ENCODE measurements around the gene EMILIN3.

EMILIN3 gene

DNA sequence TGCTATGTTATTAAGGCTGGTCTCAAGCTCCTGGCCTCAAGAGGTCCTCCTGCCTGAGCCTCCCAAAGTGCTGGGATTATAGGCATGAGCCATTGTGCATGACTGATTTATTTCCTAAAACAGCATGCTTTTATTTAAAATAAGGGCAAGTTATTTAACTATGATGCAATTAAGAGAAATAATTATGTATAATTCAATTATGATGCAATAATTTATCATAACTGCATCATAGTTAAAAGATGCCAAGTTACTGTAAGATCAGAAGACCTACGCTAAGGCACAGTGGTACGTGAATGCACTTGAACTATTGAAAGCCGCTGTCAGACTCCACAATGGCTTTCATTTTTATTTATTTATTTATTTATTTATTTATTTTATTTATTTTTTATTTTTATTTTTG is 24.3 kb upstream of the EMILIN3 start:
- DNase-seq, result no peak

DNA sequence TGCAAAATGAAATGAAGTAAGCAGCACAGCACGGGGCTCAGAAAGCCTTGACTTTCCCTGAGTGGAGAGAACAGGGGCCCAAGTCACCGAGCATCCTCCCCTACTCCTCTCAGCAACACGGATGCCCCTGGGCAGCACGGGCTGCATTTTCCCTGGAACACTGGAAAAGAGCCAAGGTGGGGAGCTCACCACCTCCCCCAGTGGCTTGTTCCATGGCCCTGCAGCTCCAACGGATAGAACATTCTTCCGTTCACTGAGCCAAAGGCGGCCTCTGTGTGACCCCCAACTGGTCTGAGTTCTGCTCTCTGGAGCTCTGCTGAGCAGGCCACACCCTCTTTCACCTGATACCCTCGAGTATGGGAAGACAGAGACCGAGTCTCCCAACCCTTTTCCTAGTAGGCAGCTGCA is 20.8 kb upstream of the EMILIN3 start:
- DNase-seq, result no peak

DNA sequence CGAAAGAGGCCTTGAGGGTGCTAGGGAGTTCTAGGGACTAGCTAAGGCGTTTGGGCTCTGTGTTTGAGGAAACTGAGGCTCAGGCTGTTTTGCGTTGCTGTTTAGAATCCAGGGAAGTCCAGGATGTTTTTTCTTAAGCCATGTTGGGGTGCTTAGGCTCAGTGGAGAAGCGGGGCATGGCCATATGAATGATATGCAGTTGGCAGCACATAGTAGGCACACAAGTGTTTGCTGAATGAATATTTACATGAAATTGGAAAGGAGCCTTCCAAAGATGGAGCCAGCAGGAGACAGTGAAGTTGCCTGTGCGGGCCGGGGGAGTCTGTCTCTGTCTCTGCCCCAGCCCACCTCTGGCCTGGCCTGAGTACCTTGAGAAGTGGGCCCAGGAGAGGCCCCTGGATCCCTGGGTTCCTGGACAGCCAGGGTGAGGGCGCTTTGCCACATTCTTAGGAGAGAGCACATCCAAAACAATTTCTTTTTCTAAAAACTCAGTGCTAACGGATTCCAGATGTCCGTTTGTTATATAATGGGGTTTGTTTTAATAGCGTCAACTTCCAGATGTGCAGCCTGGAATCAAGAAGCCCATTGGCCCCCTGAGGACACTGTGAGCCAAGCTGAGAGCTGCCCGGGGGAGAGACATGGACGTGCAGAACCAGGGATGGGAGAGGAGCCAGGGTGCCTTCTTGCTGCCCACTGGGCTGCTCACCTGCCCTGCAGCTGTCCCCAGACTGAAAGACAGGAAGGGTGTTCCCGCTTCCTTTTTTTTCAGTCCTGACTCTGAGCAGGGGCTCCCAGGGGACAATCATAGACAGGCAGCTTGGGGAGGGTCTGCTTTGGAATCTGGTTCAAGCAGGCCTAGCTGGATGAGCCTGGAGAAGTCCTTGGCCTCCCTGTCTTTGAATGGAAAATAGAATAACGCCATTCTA is 20.1 kb upstream of the EMILIN3 start:
- no peak for DNase-seq

DNA sequence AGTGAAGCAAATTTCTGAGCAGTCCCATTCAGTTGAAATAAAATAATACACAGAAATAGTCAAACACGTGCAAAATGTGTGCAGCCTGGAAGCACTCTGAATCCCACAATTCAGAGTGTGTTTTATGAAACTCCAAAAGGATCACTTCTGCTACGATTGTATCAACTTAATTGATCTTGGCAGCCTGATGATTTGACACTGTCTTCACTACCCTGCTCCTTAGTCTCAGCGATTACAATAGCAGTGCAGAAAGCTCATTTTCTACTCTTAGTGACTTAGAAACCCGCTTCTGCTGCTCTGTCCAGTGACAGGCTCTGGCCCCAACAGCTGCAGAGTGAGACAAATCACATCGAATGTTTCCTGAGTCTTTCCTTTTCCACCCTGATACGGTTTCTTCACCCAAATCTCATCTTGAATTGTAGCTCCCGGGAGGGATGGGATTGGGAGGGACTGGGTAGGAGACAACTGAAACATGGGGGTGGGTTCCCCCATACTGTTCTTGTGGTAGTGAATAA is 16.2 kb upstream of the EMILIN3 start:
- DNase-seq, result no peak

DNA sequence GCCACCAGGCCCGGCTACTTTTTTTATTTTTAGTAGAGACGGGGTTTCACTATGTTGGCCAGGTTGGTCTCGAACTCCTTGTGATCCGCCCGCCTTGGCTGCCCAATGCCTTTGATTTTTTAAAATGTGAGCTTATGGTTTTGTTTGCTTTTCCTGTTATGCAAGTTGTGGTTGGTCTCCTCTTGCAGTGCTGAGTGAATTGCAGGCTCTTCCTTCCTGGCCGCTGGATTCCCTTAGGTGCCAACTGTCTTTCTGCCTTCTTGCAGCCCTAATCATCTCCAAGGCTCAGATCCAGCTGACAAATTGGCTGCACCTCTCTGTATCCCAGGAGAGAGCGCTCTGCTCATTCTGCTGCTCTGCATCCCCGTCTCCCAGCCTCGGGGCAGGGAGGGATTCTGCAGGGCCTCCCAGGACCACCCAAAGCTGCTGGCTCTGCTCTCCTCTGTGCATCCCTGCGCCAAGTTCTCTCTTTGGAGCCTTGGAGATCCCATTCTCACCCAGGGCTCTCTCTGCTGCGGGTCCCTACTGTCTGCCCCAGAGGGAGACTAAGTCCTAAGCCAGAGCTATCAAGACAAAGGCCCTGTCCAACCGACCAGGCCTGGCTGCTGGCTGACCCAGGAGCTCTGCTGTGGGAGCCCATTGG is 14.1 kb upstream of the EMILIN3 start:
- DNase-seq, result no peak

DNA sequence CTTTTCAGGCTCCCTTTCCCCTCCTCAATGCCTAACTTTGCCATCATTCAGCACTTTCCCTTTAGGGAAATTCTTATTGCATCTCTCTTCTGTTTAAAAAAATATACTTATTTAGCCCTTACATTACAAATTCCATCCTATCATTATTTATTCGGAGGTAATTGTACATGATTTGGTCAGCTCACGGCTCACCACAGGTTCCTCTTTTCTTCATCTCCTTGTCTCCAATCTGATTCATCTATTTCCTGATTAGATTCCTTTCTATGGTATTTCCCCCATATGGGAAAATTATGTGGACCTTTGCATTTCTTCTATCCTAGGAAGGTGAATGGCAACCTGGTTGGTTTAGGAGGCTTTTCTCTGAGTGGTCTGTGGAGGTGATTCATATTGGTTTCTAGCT is 12.9 kb upstream of the EMILIN3 start:
- no peak for DNase-seq

DNA sequence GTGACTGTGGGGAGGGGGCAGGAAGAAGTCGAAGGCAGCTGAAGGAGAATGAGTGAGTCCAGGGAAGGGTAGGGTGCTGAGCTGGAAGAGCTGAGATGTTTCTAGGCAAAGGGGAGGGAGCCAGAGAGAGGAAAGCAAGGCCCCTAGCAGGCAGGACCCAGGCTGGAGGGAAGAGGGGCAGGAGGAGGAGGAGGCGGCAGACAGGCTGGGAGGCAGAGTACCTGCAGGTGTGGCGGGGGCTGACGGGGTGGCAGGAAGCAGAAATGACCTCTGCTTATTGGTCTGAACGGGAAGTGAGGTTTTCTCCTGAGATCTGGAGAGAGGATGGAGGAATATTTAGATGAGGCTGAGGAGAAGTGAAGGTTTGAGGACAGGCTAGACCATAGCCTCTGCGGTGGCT is 10.7 kb upstream of the EMILIN3 start:
- DNase-seq, result no peak

DNA sequence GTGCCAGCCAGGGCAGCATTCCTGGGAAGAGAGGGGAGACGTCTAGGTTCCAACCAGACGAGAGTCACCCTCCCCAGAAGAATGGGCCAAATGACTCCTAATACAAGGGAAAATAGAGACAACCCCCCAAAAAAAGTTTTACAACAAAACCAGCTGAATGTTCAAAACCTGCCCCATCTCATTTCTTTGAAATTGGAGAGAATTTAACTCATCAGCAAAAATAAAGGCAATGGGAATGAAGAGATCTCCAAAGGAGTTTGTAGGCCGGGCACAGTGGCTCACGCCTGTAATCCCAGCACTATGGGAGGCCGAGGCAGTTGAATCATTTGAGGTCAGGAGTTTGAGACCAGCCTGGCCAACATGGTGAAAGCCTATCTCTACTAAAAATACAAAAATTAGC is 9.7 kb upstream of the EMILIN3 start:
- no peak for DNase-seq

DNA sequence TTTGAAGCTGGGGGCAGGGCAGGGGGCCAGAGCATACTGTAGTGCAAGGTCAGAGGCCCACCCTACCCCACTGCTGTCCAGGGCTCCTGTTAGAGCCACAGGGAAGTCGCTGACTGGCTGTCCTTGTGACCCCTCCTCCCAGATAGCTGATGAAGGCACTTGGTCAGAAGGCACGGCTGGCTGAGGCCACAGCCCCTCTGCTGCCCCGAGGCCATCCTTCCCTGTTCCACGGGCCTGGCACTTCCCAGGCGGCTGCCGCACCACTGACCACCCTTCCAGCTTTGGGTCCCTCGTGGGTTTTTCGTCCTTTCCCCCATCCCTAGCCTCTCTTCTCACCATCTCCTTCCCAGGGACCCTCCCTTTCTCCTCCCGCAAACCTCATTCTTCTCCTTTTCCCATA is 9.2 kb upstream of the EMILIN3 start:
- no peak for DNase-seq

DNA sequence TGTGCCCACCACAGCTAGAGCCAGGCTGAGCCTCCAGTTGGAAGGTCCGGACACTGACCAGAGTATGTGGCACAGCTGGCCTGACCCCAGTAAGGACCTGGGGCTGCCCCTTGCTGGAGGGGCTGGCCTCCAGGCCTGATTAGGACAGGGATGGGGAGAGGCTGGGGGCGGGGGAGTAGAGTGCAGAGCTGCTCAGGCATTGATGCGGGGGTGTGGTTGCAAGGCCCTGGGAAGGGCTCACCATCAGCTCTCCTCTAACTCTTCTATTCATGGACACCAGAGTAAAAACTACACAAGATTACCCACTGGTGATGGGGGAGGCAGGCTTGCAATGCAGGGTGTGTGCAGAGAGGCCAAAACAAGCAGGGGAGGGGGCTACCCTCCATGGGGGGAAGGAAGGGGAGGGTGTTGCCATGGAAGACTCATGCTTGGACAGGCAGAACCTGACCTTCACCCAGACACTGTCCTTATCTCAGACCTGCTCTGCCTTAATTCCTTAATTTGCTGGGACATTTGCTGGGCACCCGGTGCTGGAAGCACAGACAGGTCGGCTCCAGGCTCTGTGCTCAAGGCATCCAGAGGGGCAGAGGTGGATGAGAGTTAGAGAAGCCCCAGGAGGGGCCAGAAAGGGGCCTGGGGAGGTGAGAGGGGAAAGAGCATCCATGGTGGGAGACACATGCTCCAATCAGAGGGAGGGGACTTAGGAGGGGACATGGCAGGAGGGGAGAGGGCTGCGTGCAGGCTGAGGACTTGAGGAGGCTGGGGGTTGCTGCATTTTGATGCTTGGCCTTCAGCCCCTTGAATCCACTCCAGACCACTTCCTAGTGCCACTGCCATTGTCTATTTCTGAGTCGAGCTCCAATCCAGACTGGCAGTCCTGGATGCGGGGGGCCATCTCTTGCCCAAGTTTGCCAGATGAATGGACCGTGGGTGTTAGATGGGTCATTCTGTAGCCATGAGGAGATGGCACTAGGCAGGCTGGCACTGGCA is 7.6 kb upstream of the EMILIN3 start:
- no peak for DNase-seq

DNA sequence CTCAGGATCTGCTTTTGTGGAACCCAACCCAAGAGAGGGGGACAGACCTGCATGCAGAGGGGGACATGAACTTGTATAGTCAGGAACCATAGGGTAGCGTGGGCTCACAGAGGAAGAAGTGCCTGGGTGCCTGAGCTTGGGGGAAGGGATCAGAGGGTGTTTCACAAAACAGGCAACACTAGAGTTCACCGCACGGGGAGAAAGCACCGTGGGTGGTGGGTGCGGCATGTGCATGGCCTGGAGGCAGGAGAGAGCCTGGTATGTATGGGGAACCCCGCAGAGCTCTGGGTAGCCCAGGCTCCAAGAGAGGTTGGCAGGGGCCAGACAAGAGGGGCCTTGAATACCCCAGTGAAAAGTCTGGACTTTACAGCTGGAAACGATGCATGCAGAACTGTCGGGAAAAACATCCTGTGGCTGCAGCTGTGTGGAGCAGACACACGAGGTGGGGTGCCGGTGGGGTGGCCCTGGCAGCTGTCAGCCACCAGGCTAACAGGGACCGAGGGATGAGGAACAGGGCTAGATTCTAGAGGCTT is 6.7 kb upstream of the EMILIN3 start:
- no peak for DNase-seq

DNA sequence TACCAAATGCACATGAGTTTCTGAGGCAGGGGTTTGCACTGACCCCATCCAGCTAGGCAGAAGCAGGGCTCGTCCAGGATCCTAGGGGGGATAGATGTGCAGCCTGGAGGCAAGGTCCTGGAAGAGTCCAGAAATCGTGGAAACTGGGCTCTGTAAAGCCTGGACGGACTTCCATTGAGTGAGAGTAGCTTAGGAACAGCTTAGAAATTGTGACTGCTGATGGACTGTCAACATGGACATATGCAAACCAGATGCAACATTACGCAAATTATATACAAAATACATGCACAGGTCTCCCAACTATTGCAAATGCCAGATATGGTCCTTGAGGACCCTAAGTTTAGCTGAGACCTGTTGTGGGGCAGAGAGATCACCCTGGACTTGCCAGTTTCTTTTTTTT is 4.8 kb upstream of the EMILIN3 start:
- DNase-seq, result no peak

DNA sequence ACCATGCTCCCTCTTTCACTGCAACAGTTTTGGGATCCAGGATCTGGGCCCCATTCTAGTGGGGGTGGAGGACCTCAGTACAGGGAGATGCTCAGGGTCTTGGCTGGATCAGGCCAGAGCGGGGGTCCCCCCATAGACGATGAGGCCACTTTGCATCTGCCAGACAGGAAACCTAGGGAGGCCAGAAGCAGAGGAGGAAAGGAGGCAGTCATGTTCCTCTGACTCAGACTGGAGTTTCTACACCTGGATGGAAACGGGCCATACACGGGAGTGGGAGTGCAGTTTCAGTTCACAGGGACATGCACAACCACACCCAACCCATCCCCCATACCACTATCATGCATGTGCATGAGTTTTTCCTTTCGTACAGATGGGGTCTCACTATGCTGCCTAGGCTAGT is 3.6 kb upstream of the EMILIN3 start:
- no peak for DNase-seq

DNA sequence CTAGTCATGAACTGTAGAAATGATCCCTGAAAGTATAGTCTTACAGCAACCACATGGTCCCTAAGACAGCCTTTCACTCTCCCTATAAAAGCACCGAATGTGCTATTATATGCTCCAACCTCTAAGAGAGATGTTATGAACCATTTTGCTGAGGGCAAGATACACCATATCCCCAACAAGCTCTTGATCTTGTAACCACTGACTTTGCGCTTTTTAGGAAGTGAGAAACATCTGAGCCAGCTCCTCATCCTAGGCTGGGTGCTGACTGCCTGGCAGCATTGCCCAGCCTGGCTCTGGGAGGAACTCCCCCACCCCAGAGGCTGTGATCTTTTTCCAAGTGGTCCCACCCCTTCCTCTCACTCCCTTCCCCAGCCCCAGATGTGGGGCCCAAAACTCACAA is 3.1 kb upstream of the EMILIN3 start:
- DNase-seq, result no peak

DNA sequence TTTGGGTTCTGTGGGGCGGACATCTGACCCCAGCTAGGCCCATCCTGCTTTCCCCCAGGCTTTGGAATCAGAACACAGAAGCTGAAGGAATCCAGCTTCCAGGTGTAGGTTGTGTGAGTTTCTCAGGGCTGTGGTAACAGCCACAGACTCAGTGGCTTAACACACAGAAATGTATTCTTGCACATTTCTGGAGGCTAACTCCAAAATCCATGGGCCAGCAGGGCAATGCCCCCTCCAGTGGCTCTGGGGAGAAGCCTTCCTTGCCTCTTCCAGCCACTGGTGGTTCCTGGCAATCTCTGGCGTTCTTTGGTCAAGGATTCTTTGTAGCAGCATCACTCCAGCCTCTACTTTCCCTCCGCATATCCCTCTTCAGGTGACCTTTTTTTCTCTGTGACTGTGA is 1.3 kb upstream of the EMILIN3 start:
- DNase-seq, result no peak

DNA sequence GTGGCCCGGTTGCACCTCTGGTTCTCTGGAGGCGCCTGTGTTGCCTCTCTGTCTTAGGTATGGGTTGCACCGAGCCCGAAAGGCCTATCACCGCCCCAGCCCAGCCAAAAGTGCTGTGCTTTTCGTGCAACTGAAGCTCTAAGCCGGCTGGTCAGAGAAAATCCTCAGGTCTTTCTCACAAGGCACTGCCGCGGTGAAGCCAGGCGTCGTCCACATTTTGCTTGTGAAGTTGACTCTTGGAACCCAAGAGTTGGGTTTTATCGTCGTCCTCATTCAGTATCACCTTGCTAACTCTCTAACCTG is 726 bp upstream of the EMILIN3 start:
- no peak for DNase-seq

DNA sequence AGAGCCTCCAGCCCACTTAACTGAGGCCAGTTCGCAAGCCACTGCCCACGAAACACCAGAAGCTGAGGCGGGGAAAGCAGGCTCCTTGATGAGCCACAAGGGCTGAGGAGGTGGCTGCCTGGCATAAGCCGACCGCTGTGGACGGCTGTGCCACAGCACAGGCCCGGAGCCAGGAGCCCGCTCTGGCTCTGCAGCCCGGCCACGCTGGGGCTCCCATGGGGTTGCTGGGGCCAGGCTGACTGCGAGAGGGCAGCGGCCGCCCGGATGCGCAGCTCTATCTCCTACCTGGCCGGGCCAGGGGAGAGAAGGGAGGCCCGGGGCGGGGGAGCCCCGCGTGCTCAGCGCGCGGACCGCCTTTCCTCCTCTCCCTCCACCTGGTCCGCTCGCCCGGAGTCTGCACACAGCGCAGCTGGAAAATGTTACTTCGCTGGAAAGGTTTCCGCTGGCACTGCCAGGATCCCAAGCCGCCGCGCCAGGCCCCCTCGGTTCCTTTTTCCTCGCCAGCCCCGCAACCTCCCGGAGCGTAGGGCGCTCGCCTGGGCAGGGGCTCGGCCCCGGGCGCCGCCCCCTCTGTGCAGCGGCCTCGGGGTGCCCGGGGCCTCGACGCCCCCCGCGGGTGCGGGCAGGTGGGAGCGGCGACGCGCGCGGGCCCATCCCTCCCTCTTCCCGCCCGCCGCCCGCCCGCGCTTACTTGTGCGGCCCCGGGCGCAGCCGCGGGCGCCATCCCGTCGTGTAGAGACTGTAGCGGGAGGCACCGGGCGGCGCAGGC is 657 bp downstream of the EMILIN3 start:
- no peak for DNase-seq

DNA sequence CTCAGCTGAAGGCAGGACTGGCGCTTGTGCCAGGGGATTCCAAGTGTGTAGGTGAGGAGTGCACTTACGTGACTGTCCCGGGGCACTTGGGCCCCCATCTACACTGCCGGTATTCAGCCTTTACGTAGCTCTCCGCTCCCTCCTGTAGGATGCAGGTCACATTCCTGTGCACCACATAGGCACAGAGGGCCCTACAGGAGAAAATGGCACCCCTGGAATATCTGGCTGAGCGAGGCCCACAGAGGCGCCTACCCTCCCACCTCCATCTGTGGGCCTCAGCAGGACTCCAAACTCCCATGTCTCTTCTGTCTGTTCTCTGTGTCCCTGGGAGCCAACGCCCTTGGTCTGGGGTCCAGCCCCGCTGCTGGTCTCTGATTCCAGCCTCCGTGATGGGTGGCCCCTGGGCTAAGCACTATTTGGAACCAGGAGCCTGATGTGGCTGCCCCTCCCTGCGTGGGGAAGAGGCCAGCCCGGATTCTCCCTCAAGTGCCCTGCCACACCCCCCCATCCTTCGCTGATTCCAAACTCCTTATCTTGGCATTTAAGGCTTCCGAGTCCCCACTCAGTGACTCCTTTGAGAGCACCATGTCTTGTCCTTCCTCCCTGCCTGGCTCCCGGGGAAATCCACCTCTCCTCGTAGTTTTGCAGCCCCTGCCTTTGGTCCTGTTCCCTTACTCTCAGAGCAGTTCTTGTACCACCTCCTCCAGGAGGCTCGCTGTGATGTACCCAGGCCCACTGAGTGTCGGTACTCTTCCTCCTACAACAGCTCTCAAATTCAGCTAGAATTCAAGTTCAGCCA is 1.5 kb downstream of the EMILIN3 start:
- no peak for DNase-seq

DNA sequence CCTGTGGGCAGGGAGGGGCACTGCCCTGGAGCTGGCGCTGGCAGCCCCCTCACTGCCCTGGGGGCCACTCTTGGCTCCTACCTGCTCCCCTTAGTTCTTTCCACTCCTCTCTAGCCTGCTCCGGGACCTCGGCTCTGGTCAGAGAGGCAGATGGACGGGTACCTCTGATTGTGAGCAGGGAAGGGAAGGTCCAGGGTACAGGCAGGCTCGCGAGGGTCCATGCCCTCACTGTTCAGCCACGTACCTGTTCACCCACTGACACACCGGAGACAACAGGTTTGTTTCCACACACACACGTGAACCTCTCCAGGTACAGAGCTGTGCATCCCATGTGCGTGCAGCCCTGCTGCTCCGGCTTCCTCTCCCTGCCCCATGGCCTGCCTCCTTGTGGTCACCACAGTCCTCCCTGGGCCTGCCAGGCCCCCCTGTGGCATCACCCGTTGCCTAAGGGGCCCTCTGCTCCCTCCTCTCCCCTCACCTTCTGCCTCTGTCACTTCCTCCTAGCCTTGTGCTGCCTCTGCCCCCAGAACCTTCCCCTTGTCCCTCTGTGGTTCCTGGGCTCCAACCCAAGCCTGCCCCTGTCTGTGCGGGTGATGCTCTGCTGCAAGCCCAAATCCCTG is 2.3 kb downstream of the EMILIN3 start:
- DNase-seq, result no peak

DNA sequence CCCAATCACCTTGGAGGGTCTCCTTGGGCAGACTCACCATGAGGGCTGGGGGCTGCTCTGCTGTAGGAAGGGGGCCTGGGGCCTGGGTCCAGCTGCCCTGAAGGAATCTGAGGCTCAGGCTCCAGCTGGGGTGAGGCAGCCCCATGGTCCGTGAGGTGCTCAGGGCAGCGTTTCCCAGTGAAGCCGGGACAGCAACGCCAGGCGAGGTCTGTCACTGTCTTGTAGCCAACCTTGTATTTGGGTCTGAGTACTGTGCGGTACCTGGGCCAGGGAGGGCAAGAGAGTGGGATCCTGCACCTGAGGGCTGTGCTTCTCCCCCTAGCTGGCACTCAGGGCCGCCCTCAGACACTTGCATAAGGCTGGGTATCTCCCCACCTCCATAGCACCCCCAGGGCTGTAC is 3.0 kb downstream of the EMILIN3 start:
- no peak for DNase-seq

DNA sequence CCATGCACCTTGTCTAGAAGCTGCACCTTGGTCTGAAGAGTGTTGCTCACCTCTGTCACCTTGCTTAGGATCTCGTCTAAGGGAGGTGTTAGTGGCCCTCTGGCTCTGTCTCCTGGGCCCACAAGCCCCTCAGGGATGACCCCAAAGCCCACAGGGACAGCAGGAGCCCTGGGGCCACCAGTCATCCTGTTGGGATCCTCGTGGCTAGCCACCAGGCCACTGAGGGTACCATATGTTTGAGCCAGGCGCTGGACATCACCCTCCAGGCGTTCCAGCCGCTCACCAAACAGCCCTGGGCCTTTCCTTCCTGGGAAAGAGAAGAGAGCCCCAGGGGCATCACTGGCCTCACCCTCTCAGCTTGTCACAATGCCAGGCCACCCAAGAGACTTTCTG is 3.9 kb downstream of the EMILIN3 start:
- no peak for DNase-seq

Data from NCI-H2107 (cell line).